ENCODE results near the gene PPP2CA.
"Not testable (repeated sequence)": the region's sequence is repeated elsewhere in the genome, so short reads cannot be mapped to it uniquely, and the experiment has no call there.

Gene PPP2CA

GRCh38 chr5:134215757-134216156 lies 10.1 kb downstream of the PPP2CA start:
- no peak for TF ChIP-seq CTCF (IDR thresholded peaks at IDR 0.05; ENCODE audit: low read depth, low read length, missing control alignments)
- no peak overlapping the region for H3K4me3 ChIP-seq (ENCODE audit: low read depth, low read length)
- in situ Hi-C loops (cut with HindIII; ENCODE audit: low sequenced_read_pairs), result no loop called here
- no peak for DNase-seq (ENCODE audit: low read depth)

GRCh38 chr5:134211263-134212031 lies 14.4 kb downstream of the PPP2CA start:
- in situ Hi-C loops (cut with HindIII; ENCODE audit: low sequenced_read_pairs), result loop anchor here (5.0 kb wide), 1 partner anchor 56 kb away; no protein-coding TSS in a partner anchor
- DNase-seq (ENCODE audit: low read depth), result peak; percentile 83
- H3K4me3 ChIP-seq (ENCODE audit: low read depth, low read length), result not testable (repeated sequence)

- in situ Hi-C loops (cut with HindIII; ENCODE audit: low sequenced_read_pairs), result loop anchor here (5.0 kb wide), 1 partner anchor 58 kb away; no protein-coding TSS in a partner anchor
- H3K4me3 ChIP-seq (ENCODE audit: low read depth, low read length), result no peak overlapping the region
- no peak for TF ChIP-seq CTCF (IDR thresholded peaks at IDR 0.05; ENCODE audit: low read depth, low read length, missing control alignments)
- no peak for DNase-seq (ENCODE audit: low read depth)
Observed at GRCh38 chr5:134209477-134210245, 16.2 kb downstream of the PPP2CA start.

- no peak overlapping the region for H3K4me3 ChIP-seq (ENCODE audit: low read depth, low read length)
- DNase-seq (ENCODE audit: low read depth), result no peak
- TF ChIP-seq CTCF (IDR thresholded peaks at IDR 0.05; ENCODE audit: low read depth, low read length, missing control alignments), result no peak
- in situ Hi-C loops (cut with HindIII; ENCODE audit: low sequenced_read_pairs), result no loop called here
Observed at GRCh38 chr5:134207696-134208095, 18.2 kb downstream of the PPP2CA start.

- in situ Hi-C loops (cut with HindIII; ENCODE audit: low sequenced_read_pairs), result no loop called here
- peak; percentile 49 for DNase-seq (ENCODE audit: low read depth)
- TF ChIP-seq CTCF (IDR thresholded peaks at IDR 0.05; ENCODE audit: low read depth, low read length, missing control alignments), result no peak
- no peak overlapping the region for H3K4me3 ChIP-seq (ENCODE audit: low read depth, low read length)
Observed at GRCh38 chr5:134206627-134207160, 19.2 kb downstream of the PPP2CA start.

GRCh38 chr5:134204575-134204974 lies 21.3 kb downstream of the PPP2CA start:
- in situ Hi-C loops (cut with HindIII; ENCODE audit: low sequenced_read_pairs), result no loop called here
- no peak overlapping the region for H3K4me3 ChIP-seq (ENCODE audit: low read depth, low read length)
- DNase-seq (ENCODE audit: low read depth), result no peak
- TF ChIP-seq CTCF (IDR thresholded peaks at IDR 0.05; ENCODE audit: low read depth, low read length, missing control alignments), result no peak
